ENCODE data around the gene RGPD4. TPM values are rescaled to one million over a fixed set of nuclear protein-coding genes. Genes with fewer than 3 reads are reported as not detected.

Gene RGPD4
- polyA plus RNA-seq, 1 donor from 2014 or later, result 0.26 TPM

- Histone ChIP-seq H3K27ac (ENCODE audit: low read length) (no peak overlapping the region), H3K36me3 (ENCODE audit: insufficient read depth, low read length) (no peaks in the 10 kb centered on the region), H3K9me3 (ENCODE audit: low read length) (no peaks in the 10 kb centered on the region), H4K20me1 (ENCODE audit: insufficient read depth) (no peaks in the 10 kb centered on the region), H3K4me3 (ENCODE audit: low read length) (no peak overlapping the region), H3K4me2 (ENCODE audit: low read length) (no peak overlapping the region), H3K9me2 (ENCODE audit: insufficient read depth, low read length) (no peaks in the 10 kb centered on the region), H3F3A (ENCODE audit: insufficient read depth, low read length, poor library complexity, severe bottlenecking) (no peaks in the 10 kb centered on the region), H2AFZ (ENCODE audit: low read depth, low read length) (no peak overlapping the region), H3K27me3 (ENCODE audit: insufficient read depth, low read depth, low read length) (no peaks in the 10 kb centered on the region), H3K79me2 (replicated peaks; ENCODE audit: insufficient read depth, low read length) (no peaks in the 10 kb centered on the region), H3K9ac (ENCODE audit: low read length) (no peak overlapping the region)
- no peak for TF ChIP-seq TAF1 (IDR thresholded peaks at IDR 0.05; ENCODE audit: low read depth)
- TF ChIP-seq REST (IDR thresholded peaks at IDR 0.05; ENCODE audit: borderline replicate concordance), result no peak
- no peak for TF ChIP-seq POLR2AphosphoS5 (IDR thresholded peaks at IDR 0.05)
- no peak for TF ChIP-seq EP300 (conservative IDR thresholded peaks at IDR 0.05; ENCODE audit: poor library complexity, severe bottlenecking)
- no peak for TF ChIP-seq CTCF (IDR thresholded peaks at IDR 0.05; ENCODE audit: poor library complexity, severe bottlenecking)
- no peak for TF ChIP-seq EZH2 (IDR thresholded peaks at IDR 0.05; ENCODE audit: borderline replicate concordance, insufficient read depth, low read length, poor library complexity, severe bottlenecking)
- TF ChIP-seq MXI1 (conservative IDR thresholded peaks at IDR 0.05; ENCODE audit: poor library complexity, severe bottlenecking), result no peak
- TF ChIP-seq SMC3 (conservative IDR thresholded peaks at IDR 0.05; ENCODE audit: poor library complexity), result no peak
- no peak for TF ChIP-seq RAD21 (conservative IDR thresholded peaks at IDR 0.05)
These were observed 35.9 kb upstream of the RGPD4 start for GRCh38 chr2:107790837-107791236.

GRCh38 chr2:107801498-107801897 is 25.2 kb upstream of the RGPD4 start:
- Histone ChIP-seq H2AFZ (ENCODE audit: low read depth, low read length) (peak overlapping the region; percentile 2), H4K20me1 (ENCODE audit: insufficient read depth) (no peaks in the 10 kb centered on the region), H3K9ac (ENCODE audit: low read length) (peak overlapping the region; percentile 55), H3K9me2 (ENCODE audit: insufficient read depth, low read length) (no peaks in the 10 kb centered on the region), H3K27me3 (ENCODE audit: insufficient read depth, low read depth, low read length) (no peaks in the 10 kb centered on the region), H3K79me2 (replicated peaks; ENCODE audit: insufficient read depth, low read length) (no peaks in the 10 kb centered on the region), H3K4me2 (ENCODE audit: low read length) (peak overlapping the region; percentile 9), H3K27ac (ENCODE audit: low read length) (peak overlapping the region; percentile 88), H3K36me3 (ENCODE audit: insufficient read depth, low read length) (no peaks in the 10 kb centered on the region), H3F3A (ENCODE audit: insufficient read depth, low read length, poor library complexity, severe bottlenecking) (no peaks in the 10 kb centered on the region), H3K4me3 (ENCODE audit: low read length) (peak overlapping the region; percentile 32), H3K9me3 (ENCODE audit: low read length) (no peaks in the 10 kb centered on the region)
- TF ChIP-seq CTCF (IDR thresholded peaks at IDR 0.05; ENCODE audit: poor library complexity, severe bottlenecking) (no peak), SMC3 (conservative IDR thresholded peaks at IDR 0.05; ENCODE audit: poor library complexity) (no peak), REST (IDR thresholded peaks at IDR 0.05; ENCODE audit: borderline replicate concordance) (peak; percentile 44), EP300 (conservative IDR thresholded peaks at IDR 0.05; ENCODE audit: poor library complexity, severe bottlenecking) (peak; percentile 90), POLR2AphosphoS5 (IDR thresholded peaks at IDR 0.05) (peak; percentile 59), TAF1 (IDR thresholded peaks at IDR 0.05; ENCODE audit: low read depth) (peak; percentile 54), RAD21 (conservative IDR thresholded peaks at IDR 0.05) (no peak)
